ENCODE results near the gene PRM2.

PRM2 gene

DNA sequence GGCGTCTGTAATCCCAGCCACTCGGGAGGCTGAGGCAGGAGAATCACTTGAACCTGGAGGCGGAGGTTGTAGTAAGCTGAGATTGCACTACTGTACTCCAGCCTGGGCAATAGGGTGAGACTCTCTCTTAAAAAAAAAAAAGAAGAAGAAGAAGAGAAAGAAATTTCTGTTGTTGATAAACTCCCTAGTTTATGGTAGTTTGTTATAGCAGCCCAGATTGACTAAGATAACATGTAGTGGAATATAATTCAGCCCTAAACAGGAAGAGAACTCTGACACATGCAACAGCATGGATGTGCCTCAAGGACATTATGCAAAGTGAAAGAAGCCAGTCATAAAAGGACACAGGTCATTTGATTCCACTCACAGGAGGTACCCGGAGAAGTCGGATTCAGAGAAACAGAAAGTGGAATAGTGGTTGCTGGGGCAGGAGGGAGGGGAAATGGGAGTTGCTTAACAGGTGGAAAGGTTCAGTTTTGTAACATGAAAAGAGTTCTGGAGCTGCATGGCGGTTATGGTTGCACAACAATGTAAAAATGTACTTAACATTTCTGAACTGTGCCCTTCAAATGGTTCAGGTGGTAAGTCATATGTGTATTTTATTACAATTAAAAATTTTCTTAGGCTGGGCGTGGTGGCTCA, 30.8 kb upstream of the PRM2 start:
- TF ChIP-seq GABPA (IDR thresholded peaks at IDR 0.05; ENCODE audit: low read depth), result no peak
- TF ChIP-seq, protein P1, sequence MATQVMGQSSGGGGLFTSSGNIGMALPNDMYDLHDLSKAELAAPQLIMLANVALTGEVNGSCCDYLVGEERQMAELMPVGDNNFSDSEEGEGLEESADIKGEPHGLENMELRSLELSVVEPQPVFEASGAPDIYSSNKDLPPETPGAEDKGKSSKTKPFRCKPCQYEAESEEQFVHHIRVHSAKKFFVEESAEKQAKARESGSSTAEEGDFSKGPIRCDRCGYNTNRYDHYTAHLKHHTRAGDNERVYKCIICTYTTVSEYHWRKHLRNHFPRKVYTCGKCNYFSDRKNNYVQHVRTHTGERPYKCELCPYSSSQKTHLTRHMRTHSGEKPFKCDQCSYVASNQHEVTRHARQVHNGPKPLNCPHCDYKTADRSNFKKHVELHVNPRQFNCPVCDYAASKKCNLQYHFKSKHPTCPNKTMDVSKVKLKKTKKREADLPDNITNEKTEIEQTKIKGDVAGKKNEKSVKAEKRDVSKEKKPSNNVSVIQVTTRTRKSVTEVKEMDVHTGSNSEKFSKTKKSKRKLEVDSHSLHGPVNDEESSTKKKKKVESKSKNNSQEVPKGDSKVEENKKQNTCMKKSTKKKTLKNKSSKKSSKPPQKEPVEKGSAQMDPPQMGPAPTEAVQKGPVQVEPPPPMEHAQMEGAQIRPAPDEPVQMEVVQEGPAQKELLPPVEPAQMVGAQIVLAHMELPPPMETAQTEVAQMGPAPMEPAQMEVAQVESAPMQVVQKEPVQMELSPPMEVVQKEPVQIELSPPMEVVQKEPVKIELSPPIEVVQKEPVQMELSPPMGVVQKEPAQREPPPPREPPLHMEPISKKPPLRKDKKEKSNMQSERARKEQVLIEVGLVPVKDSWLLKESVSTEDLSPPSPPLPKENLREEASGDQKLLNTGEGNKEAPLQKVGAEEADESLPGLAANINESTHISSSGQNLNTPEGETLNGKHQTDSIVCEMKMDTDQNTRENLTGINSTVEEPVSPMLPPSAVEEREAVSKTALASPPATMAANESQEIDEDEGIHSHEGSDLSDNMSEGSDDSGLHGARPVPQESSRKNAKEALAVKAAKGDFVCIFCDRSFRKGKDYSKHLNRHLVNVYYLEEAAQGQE (IDR thresholded peaks at IDR 0.05; ENCODE audit: insufficient replicate concordance, low read depth), result no peak
- TF ChIP-seq POLR2AphosphoS5 (IDR thresholded peaks at IDR 0.05; ENCODE audit: low read depth), result peak; percentile 92
- peak; percentile 62; the same call in 1 of the 2 replicates for TF ChIP-seq SPI1 (IDR thresholded peaks at IDR 0.05; ENCODE audit: borderline replicate concordance, low read depth)
- TF ChIP-seq, protein P2, sequence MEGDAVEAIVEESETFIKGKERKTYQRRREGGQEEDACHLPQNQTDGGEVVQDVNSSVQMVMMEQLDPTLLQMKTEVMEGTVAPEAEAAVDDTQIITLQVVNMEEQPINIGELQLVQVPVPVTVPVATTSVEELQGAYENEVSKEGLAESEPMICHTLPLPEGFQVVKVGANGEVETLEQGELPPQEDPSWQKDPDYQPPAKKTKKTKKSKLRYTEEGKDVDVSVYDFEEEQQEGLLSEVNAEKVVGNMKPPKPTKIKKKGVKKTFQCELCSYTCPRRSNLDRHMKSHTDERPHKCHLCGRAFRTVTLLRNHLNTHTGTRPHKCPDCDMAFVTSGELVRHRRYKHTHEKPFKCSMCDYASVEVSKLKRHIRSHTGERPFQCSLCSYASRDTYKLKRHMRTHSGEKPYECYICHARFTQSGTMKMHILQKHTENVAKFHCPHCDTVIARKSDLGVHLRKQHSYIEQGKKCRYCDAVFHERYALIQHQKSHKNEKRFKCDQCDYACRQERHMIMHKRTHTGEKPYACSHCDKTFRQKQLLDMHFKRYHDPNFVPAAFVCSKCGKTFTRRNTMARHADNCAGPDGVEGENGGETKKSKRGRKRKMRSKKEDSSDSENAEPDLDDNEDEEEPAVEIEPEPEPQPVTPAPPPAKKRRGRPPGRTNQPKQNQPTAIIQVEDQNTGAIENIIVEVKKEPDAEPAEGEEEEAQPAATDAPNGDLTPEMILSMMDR (IDR thresholded peaks at IDR 0.05; ENCODE audit: insufficient read depth, low read length), result no peak
- DNase-seq (ENCODE audit: low read depth in 1 of 2, low spot score in 1 of 2), result peak; percentile 85 to 93
- Histone ChIP-seq H3K4me3 (replicated peaks; ENCODE audit: insufficient read depth, low read length) (no peak overlapping the region), H3K27me3 (ENCODE audit: insufficient read depth, poor library complexity, severe bottlenecking) (no peaks in the 10 kb centered on the region), H3K27ac (replicated peaks) (peak overlapping the region; percentile 91)

DNA sequence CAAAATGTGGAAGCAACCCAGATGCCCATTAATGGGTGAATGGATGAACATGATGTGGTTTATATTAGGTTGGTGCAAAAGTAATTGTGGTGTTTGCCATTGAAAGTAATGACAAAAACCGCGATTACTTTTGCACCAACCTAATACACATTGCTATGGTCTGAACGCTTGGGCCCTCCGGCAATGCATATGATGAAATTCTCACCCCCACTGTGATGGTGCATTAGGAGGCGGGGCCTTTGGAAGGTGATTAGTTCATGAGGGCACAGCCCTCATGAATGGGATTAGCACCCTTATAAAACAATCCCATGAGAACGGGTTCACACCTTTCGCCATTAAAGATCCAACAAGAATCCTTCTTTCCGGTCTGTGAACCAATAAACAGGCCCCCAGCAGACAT, 30.1 kb upstream of the PRM2 start:
- H3K27me3 ChIP-seq (ENCODE audit: insufficient read depth, poor library complexity, severe bottlenecking), result no peaks in the 10 kb centered on the region
- H3K4me3 ChIP-seq (replicated peaks; ENCODE audit: insufficient read depth, low read length), result no peak overlapping the region
- TF ChIP-seq GABPA (IDR thresholded peaks at IDR 0.05; ENCODE audit: low read depth), result no peak
- TF ChIP-seq POLR2AphosphoS5 (IDR thresholded peaks at IDR 0.05; ENCODE audit: low read depth), result no peak
- TF ChIP-seq, protein P2 (IDR thresholded peaks at IDR 0.05; ENCODE audit: insufficient read depth, low read length), result no peak
- TF ChIP-seq, protein P1 (IDR thresholded peaks at IDR 0.05; ENCODE audit: insufficient replicate concordance, low read depth), result no peak
- TF ChIP-seq SPI1 (IDR thresholded peaks at IDR 0.05; ENCODE audit: borderline replicate concordance, low read depth), result no peak
- no peak for DNase-seq (ENCODE audit: low read depth in 1 of 2, low spot score in 1 of 2)
- peak overlapping the region; percentile 91 for H3K27ac ChIP-seq (replicated peaks)

DNA sequence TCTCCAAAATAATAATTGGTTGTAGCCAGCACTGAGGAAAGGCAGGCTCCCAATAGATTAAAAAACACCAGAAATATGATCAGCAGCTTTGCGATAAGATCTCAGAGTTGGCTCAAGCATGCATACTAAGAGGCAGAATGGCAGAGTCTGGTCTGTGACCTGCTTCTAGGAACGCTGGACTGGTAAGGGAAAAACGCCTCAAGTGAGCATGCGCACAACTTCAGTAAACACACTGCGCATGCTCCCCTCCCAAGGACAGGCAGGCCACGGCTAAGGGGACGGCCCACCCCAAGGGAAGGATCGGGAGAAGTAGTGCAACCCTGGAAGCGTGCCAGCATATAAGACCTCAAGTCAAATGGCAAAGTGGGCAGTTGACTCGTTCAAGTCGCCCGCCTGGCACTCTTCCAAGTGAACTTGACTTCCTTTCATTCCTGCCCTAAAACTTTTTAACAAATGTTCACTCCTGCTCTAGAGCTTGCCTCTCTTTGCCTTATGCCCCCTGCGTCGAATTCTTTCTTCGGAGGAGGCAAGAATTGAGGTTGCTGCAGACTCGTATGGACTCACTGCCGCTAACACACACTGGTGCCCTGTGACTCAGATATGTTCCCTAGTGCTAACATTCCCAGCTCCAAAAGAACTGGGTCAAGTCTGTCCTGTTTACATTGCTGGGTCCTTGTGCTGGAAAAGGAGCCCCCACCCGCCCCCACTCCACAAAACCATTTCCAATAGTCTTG, 27.3 kb upstream of the PRM2 start:
- Histone ChIP-seq H3K27ac (replicated peaks) (no peak overlapping the region), H3K27me3 (ENCODE audit: insufficient read depth, poor library complexity, severe bottlenecking) (no peaks in the 10 kb centered on the region), H3K4me3 (replicated peaks; ENCODE audit: insufficient read depth, low read length) (no peak overlapping the region)
- TF ChIP-seq, protein P1 (IDR thresholded peaks at IDR 0.05; ENCODE audit: insufficient replicate concordance, low read depth), result no peak
- no peak for TF ChIP-seq GABPA (IDR thresholded peaks at IDR 0.05; ENCODE audit: low read depth)
- TF ChIP-seq POLR2AphosphoS5 (IDR thresholded peaks at IDR 0.05; ENCODE audit: low read depth), result no peak
- TF ChIP-seq SPI1 (IDR thresholded peaks at IDR 0.05; ENCODE audit: borderline replicate concordance, low read depth), result no peak
- TF ChIP-seq, protein P2 (IDR thresholded peaks at IDR 0.05; ENCODE audit: insufficient read depth, low read length), result no peak
- DNase-seq (ENCODE audit: low read depth in 1 of 2, low spot score in 1 of 2), result no peak

Data from HL-60 (cell line).